RWPE1 (cell line): Measurements from ENCODE around the gene EMID1.

ENCODE experiments used
- CTCF ChIA-PET: fragments of 350-600 bp; sonication (Branson Sonifier 250); formaldehyde crosslinking; extraction: SDS; loops from one replicate; lab custom pipeline; 2021; lab: Yijun Ruan, JAX
- POLR2A ChIA-PET: fragments of 400-600 bp; formaldehyde crosslinking; extraction: SDS; loops from one replicate; lab custom pipeline; 2020; ENCODE audit warnings: antibody characterized with exemption; ENCODE audit not compliant: low non-redundant PET; lab: Yijun Ruan, JAX
- DNase-seq: peaks from one replicate; pipeline ENCODE4 v3.0.0; 2012; ENCODE audit warnings: low spot score
- H3K27ac ChIP-seq: fragments of 450-650 bp; 2 replicates; pipeline ENCODE4 v1.5.1; 2017
- TF ChIP-seq, protein P1 (sequence below): fragments of 450-650 bp; conservative IDR thresholded peaks from 2 replicates; pipeline ENCODE4 v1.5.1; 2017; ENCODE audit warnings: low read depth, mild to moderate bottlenecking

EMID1 gene

DNA sequence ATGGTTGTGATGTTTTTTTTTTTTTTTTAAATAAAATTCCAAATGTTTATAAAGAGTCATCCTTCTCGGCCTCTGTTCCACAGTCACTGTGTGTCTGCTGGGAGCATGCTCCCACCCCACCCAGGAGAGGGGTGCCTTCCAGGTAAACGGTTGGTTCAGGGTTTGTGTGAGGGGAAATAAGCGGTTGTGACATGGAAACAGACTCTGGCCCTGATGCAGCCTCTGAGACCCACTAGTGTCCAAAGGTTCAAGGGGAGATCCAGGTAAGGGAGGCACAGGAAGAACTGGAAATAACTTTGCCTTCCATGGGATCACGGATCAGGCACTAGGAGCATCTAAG, 94.7 kb downstream of the EMID1 start:
- DNase-seq: no peak
- TF ChIP-seq, protein P1, sequence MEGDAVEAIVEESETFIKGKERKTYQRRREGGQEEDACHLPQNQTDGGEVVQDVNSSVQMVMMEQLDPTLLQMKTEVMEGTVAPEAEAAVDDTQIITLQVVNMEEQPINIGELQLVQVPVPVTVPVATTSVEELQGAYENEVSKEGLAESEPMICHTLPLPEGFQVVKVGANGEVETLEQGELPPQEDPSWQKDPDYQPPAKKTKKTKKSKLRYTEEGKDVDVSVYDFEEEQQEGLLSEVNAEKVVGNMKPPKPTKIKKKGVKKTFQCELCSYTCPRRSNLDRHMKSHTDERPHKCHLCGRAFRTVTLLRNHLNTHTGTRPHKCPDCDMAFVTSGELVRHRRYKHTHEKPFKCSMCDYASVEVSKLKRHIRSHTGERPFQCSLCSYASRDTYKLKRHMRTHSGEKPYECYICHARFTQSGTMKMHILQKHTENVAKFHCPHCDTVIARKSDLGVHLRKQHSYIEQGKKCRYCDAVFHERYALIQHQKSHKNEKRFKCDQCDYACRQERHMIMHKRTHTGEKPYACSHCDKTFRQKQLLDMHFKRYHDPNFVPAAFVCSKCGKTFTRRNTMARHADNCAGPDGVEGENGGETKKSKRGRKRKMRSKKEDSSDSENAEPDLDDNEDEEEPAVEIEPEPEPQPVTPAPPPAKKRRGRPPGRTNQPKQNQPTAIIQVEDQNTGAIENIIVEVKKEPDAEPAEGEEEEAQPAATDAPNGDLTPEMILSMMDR: no peak
- peak overlapping the region; percentile 66 for H3K27ac ChIP-seq
- CTCF ChIA-PET: no interaction called here
- POLR2A ChIA-PET: no interaction called here

DNA sequence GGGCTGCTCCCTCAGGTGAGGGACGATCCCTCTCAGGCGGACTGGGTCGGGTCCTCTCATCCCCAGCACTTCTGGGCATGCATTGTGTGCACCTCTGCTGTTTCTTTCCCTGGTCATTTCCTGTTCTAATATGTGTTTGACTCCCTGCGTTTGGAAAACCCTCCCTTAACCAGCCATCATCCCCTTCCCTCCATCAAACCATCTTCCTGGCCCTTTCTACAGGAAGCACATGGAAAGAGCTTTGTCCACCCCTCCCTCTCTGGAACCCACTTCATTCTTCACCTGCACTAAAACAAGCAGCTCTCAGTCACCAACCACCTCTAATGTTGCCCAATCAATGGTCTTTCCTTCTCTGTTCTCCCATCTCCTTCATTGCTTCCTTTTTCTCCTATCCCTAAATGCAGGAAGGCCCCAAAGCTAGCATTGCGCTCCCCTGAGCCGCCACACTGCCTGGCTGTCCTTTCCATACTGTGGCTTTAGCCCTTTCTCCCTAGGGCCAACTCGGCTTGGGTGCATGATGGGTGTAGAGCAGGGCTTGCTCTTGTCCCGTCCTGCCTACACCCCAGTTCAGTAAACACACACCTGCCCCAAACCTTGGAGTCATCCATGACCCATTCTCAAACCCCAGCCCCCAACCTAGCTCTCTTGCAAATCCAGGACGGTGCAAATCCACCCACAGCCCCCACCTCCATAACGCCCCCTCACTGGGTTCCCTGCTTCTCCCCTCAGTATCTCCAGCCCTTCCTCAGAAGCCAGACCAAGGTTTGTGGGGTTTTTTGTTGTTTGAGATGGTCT, 95.3 kb downstream of the EMID1 start:
- ChIA-PET POLR2A (no interaction called here), CTCF (no interaction called here)
- TF ChIP-seq, protein P1: no peak
- peak overlapping the region; percentile 66 for H3K27ac ChIP-seq
- DNase-seq: no peak

DNA sequence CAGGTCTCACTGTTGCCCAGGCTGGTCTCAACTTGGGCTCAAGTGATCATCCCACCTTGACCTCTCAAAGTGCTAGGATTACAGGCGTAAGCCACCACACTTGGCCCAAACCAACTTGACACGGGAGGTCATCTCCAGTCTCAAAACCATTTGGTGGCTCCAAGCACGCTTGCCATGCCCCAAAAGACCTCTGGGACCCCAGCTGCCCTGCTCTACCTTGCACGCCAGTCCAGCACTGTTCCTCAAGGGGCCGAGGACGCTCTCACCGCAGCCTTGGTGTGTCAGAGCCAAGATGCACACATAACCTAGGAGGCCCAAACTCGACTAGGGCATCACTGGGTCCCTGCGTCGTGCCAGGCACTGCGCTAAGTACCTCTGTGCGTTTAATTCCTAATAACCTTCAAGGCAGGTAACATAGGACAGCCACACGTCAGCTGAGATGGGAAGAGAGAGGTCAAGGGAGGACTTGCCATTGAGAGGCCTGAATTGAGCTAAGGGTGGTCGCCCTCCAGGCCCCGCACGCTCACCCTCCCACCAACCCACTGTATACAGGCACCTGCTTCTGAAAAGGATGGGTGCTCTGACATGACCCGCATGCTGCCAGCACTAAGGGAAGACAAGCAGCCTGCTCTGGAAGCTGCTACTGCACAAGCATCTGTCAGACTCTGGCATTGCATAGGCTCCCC, 96.2 kb downstream of the EMID1 start:
- no peak for DNase-seq
- POLR2A ChIA-PET: no interaction called here
- TF ChIP-seq, protein P1: no peak
- peak overlapping the region; percentile 66 for H3K27ac ChIP-seq
- CTCF ChIA-PET: no interaction called here

DNA sequence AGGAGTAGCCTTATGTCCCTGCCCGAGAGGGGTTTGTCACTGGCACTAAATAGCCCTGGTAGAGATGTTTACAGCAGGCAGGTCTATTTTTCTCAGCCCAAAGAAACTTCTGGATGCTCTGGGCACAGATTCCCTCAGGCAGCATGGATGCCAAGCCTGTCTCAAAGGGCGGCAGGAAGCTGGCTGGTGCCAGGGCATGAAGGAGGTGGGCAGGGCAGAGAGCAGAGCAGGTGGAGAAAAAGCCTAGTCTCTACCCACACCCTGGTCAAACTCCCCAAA, 96.6 kb downstream of the EMID1 start:
- TF ChIP-seq, protein P1: no peak
- ChIA-PET POLR2A (no interaction called here), CTCF (no interaction called here)
- peak overlapping the region; percentile 66 for H3K27ac ChIP-seq
- DNase-seq: no peak

DNA sequence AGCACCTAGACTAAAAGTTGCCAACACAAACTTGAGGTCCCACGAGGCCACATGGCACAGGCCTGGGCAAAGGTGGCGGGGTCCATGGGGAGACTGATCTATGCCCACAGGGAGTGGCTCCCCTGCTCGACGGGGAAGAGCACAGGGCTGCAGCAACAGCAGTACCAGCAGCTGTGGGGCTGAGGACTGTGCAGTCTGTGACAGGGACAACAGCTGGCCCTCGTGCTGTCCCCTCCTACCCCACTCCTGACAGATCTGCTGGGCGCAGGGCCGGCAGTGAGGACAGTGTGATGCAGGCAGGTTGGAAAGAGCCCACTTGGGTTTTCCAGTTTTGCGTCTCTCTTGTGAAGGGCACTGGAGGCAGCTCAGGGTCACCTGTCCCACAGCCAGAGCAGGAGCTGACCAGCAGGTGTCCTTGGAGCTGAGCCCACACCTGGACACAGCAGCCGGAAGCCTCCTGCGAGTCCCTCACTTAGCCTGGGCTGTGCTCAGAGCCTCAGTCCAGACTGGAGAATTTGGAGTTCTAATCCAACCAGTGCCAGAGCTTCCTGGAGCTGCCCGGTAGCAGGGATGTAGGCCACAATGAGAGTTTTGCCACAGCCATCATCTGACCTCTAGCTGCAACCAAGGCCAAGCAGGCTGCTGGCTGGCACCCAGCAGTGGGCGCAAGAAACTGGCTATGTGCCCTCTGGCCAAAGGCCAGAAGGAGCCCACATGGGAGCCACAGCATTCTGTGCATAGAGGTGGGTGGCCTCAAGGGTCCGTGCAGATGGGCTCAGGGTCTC, 97.2 kb downstream of the EMID1 start:
- H3K27ac ChIP-seq: peak overlapping the region; percentile 66
- ChIA-PET CTCF (interaction anchor here (0.6 kb wide), 2 partner anchors 18 to 93 kb away, joined by 3 read pairs; no protein-coding TSS in a partner anchor), POLR2A (no interaction called here)
- DNase-seq: no peak
- TF ChIP-seq, protein P1: no peak

DNA sequence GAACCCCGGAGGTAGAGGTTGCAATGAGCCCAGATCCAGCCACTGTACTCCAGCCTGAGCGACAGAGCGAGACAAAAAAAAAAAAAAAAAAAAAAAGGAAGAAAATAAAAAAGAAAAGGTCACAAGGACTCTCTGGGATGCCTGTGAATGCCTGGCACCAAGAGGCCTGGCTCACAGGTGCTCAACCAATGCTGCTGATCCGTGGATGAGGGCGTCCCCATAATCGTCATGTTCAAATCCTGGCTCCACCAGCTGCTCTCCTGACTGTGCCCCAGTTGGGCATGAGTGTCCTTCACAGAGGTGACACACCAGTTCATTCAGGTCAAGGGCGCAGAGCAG, 100.1 kb downstream of the EMID1 start:
- peak overlapping the region; percentile 94 for H3K27ac ChIP-seq
- POLR2A ChIA-PET: no interaction called here
- no peak for DNase-seq
- TF ChIP-seq, protein P1: no peak
- CTCF ChIA-PET: interaction anchor here (0.6 kb wide), 1 partner anchor 44 kb away, joined by 3 read pairs; no protein-coding TSS in a partner anchor
